Natural killer cell (primary cell): ENCODE data around the gene PDE10A. TPM values are rescaled to one million over a fixed set of nuclear protein-coding genes. Genes with fewer than 3 reads are reported as not detected.
"Not testable (repeated sequence)": the region's sequence is repeated elsewhere in the genome, so short reads cannot be mapped to it uniquely, and the experiment has no call there.

Source experiments
- ATAC-seq, 3 donors: fragments of 150-1000 bp in 2 of 3; fragments of 200-7000 bp in 1 of 3; cut with Tn5 transposase; 1 replicate in 1 of 3; 2 replicates in 2 of 3; pipeline ENCODE4 v1.10.0; 2021; ENCODE audit warnings: mild to moderate bottlenecking in 2 of 3, moderate library complexity in 2 of 3
- DNase-seq, 2 donors: peaks; one replicate each; pipeline versions ENCODE4 v3.0.0 to v3.0.0-alpha.2; 2013 to 2021; ENCODE audit warnings: mixed read lengths in 1 of 2
- H3K27ac ChIP-seq: one replicate; pipeline ENCODE4 v1.5.1; 2013; ENCODE audit warnings: mild to moderate bottlenecking, low read length
- H3K27me3 ChIP-seq: one replicate; pipeline ENCODE4 v1.6.1; 2013; ENCODE audit warnings: low read length; ENCODE audit not compliant: control insufficient read depth, insufficient read depth
- H3K36me3 ChIP-seq: one replicate; pipeline ENCODE4 v1.6.1; 2013; ENCODE audit warnings: low read length; ENCODE audit not compliant: control insufficient read depth, insufficient read depth
- H3K4me1 ChIP-seq: one replicate; pipeline ENCODE4 v1.6.1; 2013; ENCODE audit warnings: low read length; ENCODE audit not compliant: control insufficient read depth, insufficient read depth
- H3K4me3 ChIP-seq: one replicate; pipeline ENCODE4 v1.5.1; 2013; ENCODE audit warnings: low read length
- H3K9me3 ChIP-seq: one replicate; pipeline ENCODE4 v1.6.1; 2013; ENCODE audit warnings: low read length; ENCODE audit not compliant: control insufficient read depth, insufficient read depth
- H3K27ac Mint-ChIP-seq, 2 donors: one replicate each; pipeline ENCODE4 v1.8.0; 2022; ENCODE audit warnings: mild to moderate bottlenecking in 2 of 2, mixed read lengths in 2 of 2, moderate library complexity in 1 of 2
- H3K27me3 Mint-ChIP-seq, 2 donors: one replicate each; pipeline ENCODE4 v1.8.0; 2022; ENCODE audit warnings: low read depth in 2 of 2, mixed read lengths in 2 of 2
- H3K36me3 Mint-ChIP-seq: one replicate; pipeline ENCODE4 v1.8.0; 2022; ENCODE audit warnings: mixed read lengths
- H3K4me1 Mint-ChIP-seq, 2 donors: one replicate each; pipeline ENCODE4 v1.8.0; 2022; ENCODE audit warnings: mixed read lengths in 2 of 2
- H3K4me3 Mint-ChIP-seq: one replicate; pipeline ENCODE4 v1.8.0; 2022; ENCODE audit warnings: mild to moderate bottlenecking, moderate library complexity, mixed read lengths
- H3K9me3 Mint-ChIP-seq, 2 donors: one replicate each; pipeline ENCODE4 v1.8.0; 2022; ENCODE audit warnings: mixed read lengths in 2 of 2
- CTCF ChIP-seq: fragments of 200-600 bp; IDR thresholded peaks from one replicate; pipeline ENCODE4 v1.8.0; 2022; ENCODE audit warnings: antibody characterized with exemption
- WGBS: methylation state at CpG from one replicate; pipeline ENCODE4 v1.1.7; 2013; ENCODE audit warnings: missing lambda C conversion rate; ENCODE audit not compliant: insufficient coverage; 5-methylcytosine and 5-hydroxymethylcytosine counted together
- intact Hi-C: fragments of 100-400 bp; cut with micrococcal nuclease; formaldehyde crosslinking; loops from one replicate; pipeline ENCODE4 v1.14.2; 2022
- total RNA-seq, 4 donors: library from RNA; stranded (reverse); fragments of 120-200 nt in 1 of 4; gene quantifications; one replicate each; pipeline versions ENCODE4 v1.2.3 to v1.2.4, GENCODE V29; 2013 to 2022

The PDE10A gene
- total RNA-seq, 3 donors from 2014 or later (not counting 1 experiment from before 2014, with no cell fraction given) = not detected

- H3K36me3 Mint-ChIP-seq = peaks cover 11% of the 10 kb centered on the region
- Histone ChIP-seq H3K4me1 (no peaks in the 10 kb centered on the region), H3K27me3 (no peaks in the 10 kb centered on the region), H3K9me3 (peaks cover 2% of the 10 kb centered on the region), H3K36me3 (no peaks in the 10 kb centered on the region), H3K27ac (no peak overlapping the region), H3K4me3 (no peak overlapping the region)
- no peak overlapping the region for H3K27ac Mint-ChIP-seq
- no peak for TF ChIP-seq CTCF
- WGBS = 93% methylated on average over 7 of the region's 9 CpGs
- H3K4me3 Mint-ChIP-seq = no peak overlapping the region
- H3K9me3 Mint-ChIP-seq = peaks cover 13 to 19% of the 10 kb centered on the region in 2 donors
- no peak for DNase-seq
- intact Hi-C loops = no loop called here
- no peaks in the 10 kb centered on the region for H3K27me3 Mint-ChIP-seq
- ATAC-seq = no peak
- no peaks in the 10 kb centered on the region for H3K4me1 Mint-ChIP-seq
These were observed 194.5 kb downstream of the PDE10A start for GRCh38 chr6:165468340-165469235.

- H3K9me3 ChIP-seq, H3K4me3 ChIP-seq, ATAC-seq, H3K4me1 Mint-ChIP-seq, H3K36me3 ChIP-seq, H3K4me1 ChIP-seq, H3K27me3 ChIP-seq, H3K27ac Mint-ChIP-seq, intact Hi-C loops, H3K27me3 Mint-ChIP-seq, H3K27ac ChIP-seq, H3K4me3 Mint-ChIP-seq, DNase-seq: not testable (repeated sequence)
- H3K9me3 Mint-ChIP-seq = peaks cover 17 to 24% of the 10 kb centered on the region in 2 donors
- 100% methylated on average over 6 of the region's 6 CpGs for WGBS
- H3K36me3 Mint-ChIP-seq = peaks cover 17% of the 10 kb centered on the region
These were observed 199.5 kb downstream of the PDE10A start for GRCh38 chr6:165463499-165463898.

GRCh38 chr6:165459605-165460301 lies 203.3 kb downstream of the PDE10A start:
- H3K27me3 Mint-ChIP-seq, H3K27ac Mint-ChIP-seq, H3K27ac ChIP-seq, DNase-seq, H3K4me1 ChIP-seq, H3K4me3 ChIP-seq, H3K4me3 Mint-ChIP-seq, H3K9me3 ChIP-seq, intact Hi-C loops, H3K4me1 Mint-ChIP-seq, H3K27me3 ChIP-seq, H3K36me3 ChIP-seq, ATAC-seq: not testable (repeated sequence)
- 9% methylated on average over 11 of the region's 12 CpGs for WGBS
- Mint-ChIP-seq H3K9me3 (peaks cover 10 to 27% of the 10 kb centered on the region in 2 donors), H3K36me3 (peaks cover 11% of the 10 kb centered on the region)

- intact Hi-C loops = no loop called here
- TF ChIP-seq CTCF = no peak
- Histone ChIP-seq H3K9me3 (no peaks in the 10 kb centered on the region), H3K27ac (no peak overlapping the region), H3K27me3 (no peaks in the 10 kb centered on the region), H3K4me3 (no peak overlapping the region), H3K4me1 (no peaks in the 10 kb centered on the region), H3K36me3 (no peaks in the 10 kb centered on the region)
- ATAC-seq (no peak), DNase-seq (no peak)
- no peak overlapping the region for H3K4me3 Mint-ChIP-seq
- no peaks in the 10 kb centered on the region for H3K27me3 Mint-ChIP-seq
- no peak overlapping the region for H3K27ac Mint-ChIP-seq
- H3K9me3 Mint-ChIP-seq = peaks cover 7 to 19% of the 10 kb centered on the region in 2 donors
- H3K4me1 Mint-ChIP-seq = no peaks in the 10 kb centered on the region
- peaks cover 4% of the 10 kb centered on the region for H3K36me3 Mint-ChIP-seq
- WGBS = 72% methylated on average over 3 of the region's 6 CpGs
These were observed 204.9 kb downstream of the PDE10A start for GRCh38 chr6:165458134-165458533.
